Spleen (tissue), 11 donors: ENCODE measurements around the gene LRCH1. TPM values are rescaled to one million over a fixed set of nuclear protein-coding genes. Genes with fewer than 3 reads are reported as not detected.

Experiments
- DNase-seq: peaks from one replicate; pipeline ENCODE4 v3.0.0-alpha.2; 2020
- H3K27ac ChIP-seq, 8 donors: fragments of 200-600 bp; sonication (generic) in 7 of 8; 1 replicate in 4 of 8; 2 replicates in 4 of 8; pipeline versions ENCODE4 v1.5.0 to v1.8.0; 2016 to 2021; ENCODE audit warnings: inconsistent platforms in 4 of 8, mild to moderate bottlenecking in 4 of 8, moderate library complexity in 1 of 8
- H3K27me3 ChIP-seq, 7 donors: fragments of 200-600 bp; sonication (generic) in 6 of 7; replicated peaks in 1 of 7; 1 replicate in 4 of 7; 2 replicates in 3 of 7; pipeline versions ENCODE4 v1.5.0 to v1.8.0; 2016 to 2021; ENCODE audit warnings: inconsistent platforms in 3 of 7, mild to moderate bottlenecking in 1 of 7
- H3K36me3 ChIP-seq, 6 donors: fragments of 200-600 bp; sonication (generic) in 5 of 6; 1 replicate in 4 of 6; 2 replicates in 2 of 6; pipeline versions ENCODE4 v1.5.0 to v1.8.0; 2016 to 2021; ENCODE audit warnings: inconsistent platforms in 2 of 6
- H3K4me1 ChIP-seq, 6 donors: fragments of 200-600 bp; sonication (generic) in 5 of 6; 1 replicate in 3 of 6; 2 replicates in 3 of 6; pipeline versions ENCODE4 v1.5.0 to v1.8.0; 2016 to 2021; ENCODE audit warnings: inconsistent platforms in 3 of 6
- H3K4me3 ChIP-seq, 8 donors: fragments of 200-600 bp; sonication (generic) in 7 of 8; 1 replicate in 4 of 8; 2 replicates in 4 of 8; pipeline versions ENCODE4 v1.5.0 to v1.8.0; 2016 to 2021; ENCODE audit warnings: inconsistent platforms in 4 of 8, mild to moderate bottlenecking in 4 of 8, moderate library complexity in 2 of 8
- H3K9me3 ChIP-seq, 8 donors: fragments of 200-600 bp; sonication (generic) in 7 of 8; 1 replicate in 4 of 8; 2 replicates in 4 of 8; pipeline versions ENCODE4 v1.5.0 to v1.8.0; 2016 to 2021; ENCODE audit warnings: inconsistent platforms in 4 of 8
- CTCF ChIP-seq, 11 experiments: fragments of 200-600 bp in 7 of 11; fragments of 450-650 bp in 4 of 11; sonication (generic) in 4 of 11; IDR thresholded peaks in 8 of 11; conservative IDR thresholded peaks in 3 of 11; 1 replicate in 7 of 11; 2 replicates in 4 of 11; pipeline versions ENCODE4 v1.4.0 to v1.8.0; 2016 to 2021; ENCODE audit warnings: antibody characterized with exemption in 11 of 11, inconsistent platforms in 4 of 11, mild to moderate bottlenecking in 1 of 11
- POLR2A ChIP-seq, 3 donors: fragments of 450-650 bp; IDR thresholded peaks; one replicate each; pipeline ENCODE4 v1.5.1; 2017; ENCODE audit warnings: antibody characterized with exemption in 3 of 3, mild to moderate bottlenecking in 1 of 3
- POLR2AphosphoS5 ChIP-seq, 3 donors: sonication (generic); formaldehyde crosslinking; IDR thresholded peaks; one replicate each; pipeline ENCODE4 v1.5.1; 2017; ENCODE audit warnings: antibody characterized with exemption in 3 of 3
- WGBS, 5 donors: extraction: QIAGEN DNeasy Blood & Tissue Kit in 3 of 5; methylation state at CpG; one replicate each; pipeline versions ENCODE4 v1.1.5 to v1.1.7; 2013 to 2018; 5-methylcytosine and 5-hydroxymethylcytosine counted together
- intact Hi-C: fragments of 100-400 bp; cut with DNase I; formaldehyde crosslinking; loops from one replicate; pipeline ENCODE4 v1.15.0; 2023; ENCODE audit warnings: low total_unique reads
- polyA plus RNA-seq, 3 donors: library from polyadenylated mRNA; stranded (reverse); fragments of 200-250 nt; gene quantifications; one replicate each; pipeline ENCODE4 v1.2.1, GENCODE V29; 2013
- total RNA-seq, 7 donors: library from RNA; depleted of rRNA in 3 of 7; stranded (reverse); fragments of >200 nt in 3 of 7; fragmentation: NEBNext Ultra II Directional in 4 of 7; extraction: Animal tissue kit (Norgen Biotek cat#: 25700) in 4 of 7; gene quantifications; one replicate each; pipeline versions ENCODE4 v1.1.0 to v1.2.1, GENCODE V29; 2016 to 2021
- donor health status: healthy with polysubstance abuse.
- donor health status: DM: no; HTN: no; CAD: no; lungs with moderate emphysema.
- donor health status: DM: no; HTN: no; CAD: no.
- donor health status: Bipolar disorder and iron deficiency.
- donor health status: healthy.
- donor health status: DM: no; HTN: no; CAD: no.
- donor health status: DM: yes; HTN: yes; CAD: no.

Gene LRCH1
- total and polyA plus RNA-seq, 10 donors, result 7.4 to 41.6 (median 34.6) TPM

- no peak for DNase-seq
- TF ChIP-seq POLR2A (IDR thresholded peaks at IDR 0.05) (no peak), POLR2AphosphoS5 (IDR thresholded peaks at IDR 0.05) (no peak), CTCF (IDR thresholded peaks at IDR 0.05 in 8 of 11, conservative IDR thresholded peaks at IDR 0.05 in 3 of 11) (no peak)
- intact Hi-C loops, result no loop called here
- Histone ChIP-seq H3K27ac (no peak overlapping the region), H3K36me3 (peaks cover 0 to 100% (median 68%) of the 10 kb centered on the region in 6 donors), H3K4me3 (no peak overlapping the region), H3K27me3 (no peaks in the 10 kb centered on the region), H3K9me3 (no peaks in the 10 kb centered on the region), H3K4me1 (no peaks in the 10 kb centered on the region)
- WGBS, 5 donors, result 89 to 98% (median 93%) methylated on average over 1 of the region's 1 CpG
These were observed 229.1 kb downstream of the LRCH1 start for GRCh38 chr13:46782066-46782465.

GRCh38 chr13:46782691-46783090, 229.7 kb downstream of the LRCH1 start:
- Histone ChIP-seq H3K27me3 (no peaks in the 10 kb centered on the region), H3K4me3 (no peak overlapping the region), H3K27ac (no peak overlapping the region), H3K36me3 (peaks cover 0 to 100% (median 67%) of the 10 kb centered on the region in 6 donors), H3K9me3 (no peaks in the 10 kb centered on the region), H3K4me1 (no peaks in the 10 kb centered on the region)
- DNase-seq, result no peak
- 67 to 74% (median 71%) methylated on average over 2 of the region's 2 CpGs for WGBS, 5 donors
- TF ChIP-seq POLR2AphosphoS5 (IDR thresholded peaks at IDR 0.05), result no peak
- TF ChIP-seq POLR2A (IDR thresholded peaks at IDR 0.05), result no peak
- TF ChIP-seq CTCF (IDR thresholded peaks at IDR 0.05 in 8 of 11, conservative IDR thresholded peaks at IDR 0.05 in 3 of 11), result no peak
- intact Hi-C loops, result no loop called here

GRCh38 chr13:46783504-46783903, 230.5 kb downstream of the LRCH1 start:
- intact Hi-C loops, result no loop called here
- 89 to 94% (median 92%) methylated on average over 3 of the region's 3 CpGs for WGBS, 5 donors
- Histone ChIP-seq H3K27me3 (no peaks in the 10 kb centered on the region), H3K9me3 (no peaks in the 10 kb centered on the region), H3K4me1 (no peaks in the 10 kb centered on the region), H3K27ac (no peak overlapping the region), H3K36me3 (peaks cover 0 to 100% (median 67%) of the 10 kb centered on the region in 6 donors), H3K4me3 (no peak overlapping the region)
- DNase-seq, result no peak
- no peak for TF ChIP-seq POLR2AphosphoS5 (IDR thresholded peaks at IDR 0.05)
- TF ChIP-seq POLR2A (IDR thresholded peaks at IDR 0.05), result no peak
- no peak for TF ChIP-seq CTCF (IDR thresholded peaks at IDR 0.05 in 8 of 11, conservative IDR thresholded peaks at IDR 0.05 in 3 of 11)

- TF ChIP-seq POLR2A (IDR thresholded peaks at IDR 0.05) (no peak), POLR2AphosphoS5 (IDR thresholded peaks at IDR 0.05) (no peak), CTCF (IDR thresholded peaks at IDR 0.05 in 8 of 11, conservative IDR thresholded peaks at IDR 0.05 in 3 of 11) (no peak)
- H3K9me3 ChIP-seq, result no peaks in the 10 kb centered on the region
- H3K27ac ChIP-seq, result no peak overlapping the region
- H3K4me1 ChIP-seq, result peaks cover 0 to 55% (median 35%) of the 10 kb centered on the region in 6 donors
- no peaks in the 10 kb centered on the region for H3K27me3 ChIP-seq
- H3K4me3 ChIP-seq, result no peak overlapping the region
- peaks cover 0 to 12% (median 9%) of the 10 kb centered on the region in 6 donors for H3K36me3 ChIP-seq
- 92 to 97% (median 95%) methylated on average over 6 of the region's 6 CpGs for WGBS, 5 donors
- intact Hi-C loops, result no loop called here
- DNase-seq, result no peak
These were observed 242.4 kb downstream of the LRCH1 start for GRCh38 chr13:46795321-46795720.
